ENCODE data around the gene LRATD1.

Gene LRATD1

DNA sequence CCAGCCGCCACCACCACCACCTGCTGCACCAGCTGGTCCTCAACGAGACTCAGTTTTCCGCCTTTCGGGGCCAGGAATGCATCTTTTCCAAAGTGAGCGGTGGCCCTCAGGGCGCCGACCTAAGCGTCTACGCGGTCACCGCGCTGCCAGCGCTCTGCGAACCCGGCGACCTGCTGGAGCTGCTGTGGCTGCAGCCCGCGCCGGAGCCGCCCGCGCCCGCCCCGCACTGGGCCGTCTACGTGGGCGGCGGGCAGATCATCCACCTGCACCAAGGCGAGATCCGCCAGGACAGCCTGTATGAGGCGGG lies 1.6 kb downstream of the LRATD1 start:
- H3K4me1 ChIP-seq (ENCODE audit: control insufficient read depth, low read depth, low read length) = peaks cover 5% of the 10 kb centered on the region
- H3K27ac ChIP-seq (ENCODE audit: low read length) = no peak overlapping the region
- no peaks in the 10 kb centered on the region for H3K36me3 ChIP-seq (ENCODE audit: control insufficient read depth, low read depth, low read length)
- H3K4me3 ChIP-seq (ENCODE audit: low read length) = peak overlapping the region; percentile 73
- H3K9ac ChIP-seq (ENCODE audit: low read length) = no peak overlapping the region
- H3K9me3 ChIP-seq (ENCODE audit: control insufficient read depth, low read depth, low read length) = no peaks in the 10 kb centered on the region
- peaks cover 74% of the 10 kb centered on the region for H3K27me3 ChIP-seq (ENCODE audit: control insufficient read depth, insufficient read depth, low read length)

- no peak overlapping the region for H3K27ac ChIP-seq (ENCODE audit: low read length)
- peak overlapping the region; percentile 73 for H3K4me3 ChIP-seq (ENCODE audit: low read length)
- no peaks in the 10 kb centered on the region for H3K9me3 ChIP-seq (ENCODE audit: control insufficient read depth, low read depth, low read length)
- H3K36me3 ChIP-seq (ENCODE audit: control insufficient read depth, low read depth, low read length) = no peaks in the 10 kb centered on the region
- peaks cover 5% of the 10 kb centered on the region for H3K4me1 ChIP-seq (ENCODE audit: control insufficient read depth, low read depth, low read length)
- H3K9ac ChIP-seq (ENCODE audit: low read length) = peak overlapping the region; percentile 8
- H3K27me3 ChIP-seq (ENCODE audit: control insufficient read depth, insufficient read depth, low read length) = peaks cover 72% of the 10 kb centered on the region
These were observed 2.2 kb downstream of the LRATD1 start for GRCh38 chr2:14634489-14635390.

DNA sequence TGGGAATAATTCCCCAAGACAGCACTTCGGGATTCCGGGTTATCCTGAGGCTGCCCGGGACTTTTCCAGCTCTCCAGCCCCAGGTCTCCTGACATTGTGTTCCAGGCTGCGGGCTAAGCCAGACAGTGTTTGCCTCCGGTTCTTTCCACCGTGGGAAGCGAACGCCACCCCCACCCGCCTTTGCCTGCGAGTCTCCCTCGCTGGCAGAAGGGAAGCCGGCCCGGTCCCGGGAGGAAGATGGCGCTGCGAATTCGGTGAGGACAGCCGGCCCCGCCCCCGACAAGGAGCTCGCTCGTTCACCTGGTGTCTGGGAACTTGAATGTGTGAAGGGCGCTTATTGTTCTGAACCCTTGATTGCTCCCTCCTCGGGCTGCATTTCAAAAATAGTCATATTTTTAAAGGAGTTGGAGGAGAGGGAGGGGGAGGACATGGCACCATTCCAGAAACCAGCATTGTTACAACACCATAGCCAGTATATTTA lies 2.9 kb downstream of the LRATD1 start:
- Histone ChIP-seq H3K4me1 (ENCODE audit: control insufficient read depth, low read depth, low read length) (peaks cover 5% of the 10 kb centered on the region), H3K27me3 (ENCODE audit: control insufficient read depth, insufficient read depth, low read length) (peaks cover 65% of the 10 kb centered on the region), H3K36me3 (ENCODE audit: control insufficient read depth, low read depth, low read length) (no peaks in the 10 kb centered on the region), H3K4me3 (ENCODE audit: low read length) (peak overlapping the region; percentile 73), H3K27ac (ENCODE audit: low read length) (no peak overlapping the region), H3K9me3 (ENCODE audit: control insufficient read depth, low read depth, low read length) (no peaks in the 10 kb centered on the region), H3K9ac (ENCODE audit: low read length) (peak overlapping the region; percentile 8)

GRCh38 chr2:14638488-14638887 lies 6.0 kb downstream of the LRATD1 start:
- peaks cover 36% of the 10 kb centered on the region for H3K27me3 ChIP-seq (ENCODE audit: control insufficient read depth, insufficient read depth, low read length)
- no peak overlapping the region for H3K27ac ChIP-seq (ENCODE audit: low read length)
- peaks cover 5% of the 10 kb centered on the region for H3K4me1 ChIP-seq (ENCODE audit: control insufficient read depth, low read depth, low read length)
- no peak overlapping the region for H3K9ac ChIP-seq (ENCODE audit: low read length)
- no peak overlapping the region for H3K4me3 ChIP-seq (ENCODE audit: low read length)
- H3K36me3 ChIP-seq (ENCODE audit: control insufficient read depth, low read depth, low read length) = no peaks in the 10 kb centered on the region
- H3K9me3 ChIP-seq (ENCODE audit: control insufficient read depth, low read depth, low read length) = no peaks in the 10 kb centered on the region

- no peaks in the 10 kb centered on the region for H3K36me3 ChIP-seq (ENCODE audit: control insufficient read depth, low read depth, low read length)
- no peak overlapping the region for H3K4me3 ChIP-seq (ENCODE audit: low read length)
- no peak overlapping the region for H3K27ac ChIP-seq (ENCODE audit: low read length)
- H3K27me3 ChIP-seq (ENCODE audit: control insufficient read depth, insufficient read depth, low read length) = peaks cover 10% of the 10 kb centered on the region
- no peaks in the 10 kb centered on the region for H3K4me1 ChIP-seq (ENCODE audit: control insufficient read depth, low read depth, low read length)
- no peaks in the 10 kb centered on the region for H3K9me3 ChIP-seq (ENCODE audit: control insufficient read depth, low read depth, low read length)
- no peak overlapping the region for H3K9ac ChIP-seq (ENCODE audit: low read length)
These were observed 8.6 kb downstream of the LRATD1 start for GRCh38 chr2:14641116-14641515.

- Histone ChIP-seq H3K27me3 (ENCODE audit: control insufficient read depth, insufficient read depth, low read length) (no peaks in the 10 kb centered on the region), H3K36me3 (ENCODE audit: control insufficient read depth, low read depth, low read length) (no peaks in the 10 kb centered on the region), H3K4me3 (ENCODE audit: low read length) (no peak overlapping the region), H3K4me1 (ENCODE audit: control insufficient read depth, low read depth, low read length) (no peaks in the 10 kb centered on the region), H3K27ac (ENCODE audit: low read length) (no peak overlapping the region), H3K9ac (ENCODE audit: low read length) (no peak overlapping the region), H3K9me3 (ENCODE audit: control insufficient read depth, low read depth, low read length) (no peaks in the 10 kb centered on the region)
These were observed 10.0 kb downstream of the LRATD1 start for GRCh38 chr2:14642499-14642898.

DNA sequence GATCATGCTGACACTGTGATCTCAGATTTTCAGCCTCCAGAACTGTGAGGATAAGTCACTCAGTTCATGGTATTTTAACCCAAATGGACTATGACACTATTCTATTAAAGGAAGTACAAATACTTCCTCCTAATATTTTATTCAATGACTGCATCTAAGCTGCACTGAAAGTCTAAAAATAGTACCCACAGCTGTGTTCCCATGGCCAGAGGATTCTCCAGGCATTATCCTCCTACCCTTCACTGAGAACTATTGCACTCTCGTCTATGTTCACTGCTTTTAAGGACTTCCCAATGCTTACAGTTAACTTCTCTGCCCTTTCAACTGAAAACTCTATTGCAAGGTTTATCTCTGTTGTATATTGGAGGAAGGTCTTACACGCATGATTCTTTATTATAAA lies 15.2 kb downstream of the LRATD1 start:
- H3K4me3 ChIP-seq (ENCODE audit: low read length) = no peak overlapping the region
- H3K27me3 ChIP-seq (ENCODE audit: control insufficient read depth, insufficient read depth, low read length) = no peaks in the 10 kb centered on the region
- no peak overlapping the region for H3K9ac ChIP-seq (ENCODE audit: low read length)
- no peaks in the 10 kb centered on the region for H3K9me3 ChIP-seq (ENCODE audit: control insufficient read depth, low read depth, low read length)
- H3K27ac ChIP-seq (ENCODE audit: low read length) = no peak overlapping the region
- no peaks in the 10 kb centered on the region for H3K4me1 ChIP-seq (ENCODE audit: control insufficient read depth, low read depth, low read length)
- no peaks in the 10 kb centered on the region for H3K36me3 ChIP-seq (ENCODE audit: control insufficient read depth, low read depth, low read length)

DNA sequence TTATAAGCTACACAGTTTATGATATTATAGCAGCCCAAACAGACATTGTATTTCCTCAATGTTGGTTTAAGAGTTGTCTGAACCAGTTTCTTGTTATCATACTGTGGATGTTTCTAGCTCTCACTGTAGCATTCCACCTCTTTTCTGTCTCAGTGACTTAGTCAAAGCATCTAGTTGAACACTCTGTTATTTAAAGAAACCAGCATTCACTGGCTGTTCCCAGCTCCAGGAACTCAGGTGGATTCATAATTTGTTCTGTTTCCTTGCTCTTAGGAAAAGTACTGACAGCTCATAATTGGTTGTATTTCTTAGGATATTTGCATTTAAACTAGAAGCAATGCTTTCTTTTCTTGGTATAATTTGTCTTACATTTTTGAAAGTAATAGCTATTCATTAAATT lies 17.5 kb downstream of the LRATD1 start:
- Histone ChIP-seq H3K27me3 (ENCODE audit: control insufficient read depth, insufficient read depth, low read length) (no peaks in the 10 kb centered on the region), H3K9me3 (ENCODE audit: control insufficient read depth, low read depth, low read length) (no peaks in the 10 kb centered on the region), H3K4me1 (ENCODE audit: control insufficient read depth, low read depth, low read length) (no peaks in the 10 kb centered on the region), H3K4me3 (ENCODE audit: low read length) (no peak overlapping the region), H3K27ac (ENCODE audit: low read length) (no peak overlapping the region), H3K9ac (ENCODE audit: low read length) (no peak overlapping the region), H3K36me3 (ENCODE audit: control insufficient read depth, low read depth, low read length) (no peaks in the 10 kb centered on the region)

- Histone ChIP-seq H3K9ac (ENCODE audit: low read length) (no peak overlapping the region), H3K36me3 (ENCODE audit: control insufficient read depth, low read depth, low read length) (no peaks in the 10 kb centered on the region), H3K27ac (ENCODE audit: low read length) (no peak overlapping the region), H3K9me3 (ENCODE audit: control insufficient read depth, low read depth, low read length) (no peaks in the 10 kb centered on the region), H3K4me3 (ENCODE audit: low read length) (no peak overlapping the region), H3K27me3 (ENCODE audit: control insufficient read depth, insufficient read depth, low read length) (no peaks in the 10 kb centered on the region), H3K4me1 (ENCODE audit: control insufficient read depth, low read depth, low read length) (no peaks in the 10 kb centered on the region)
These were observed 22.3 kb downstream of the LRATD1 start for GRCh38 chr2:14654835-14655282.

DNA sequence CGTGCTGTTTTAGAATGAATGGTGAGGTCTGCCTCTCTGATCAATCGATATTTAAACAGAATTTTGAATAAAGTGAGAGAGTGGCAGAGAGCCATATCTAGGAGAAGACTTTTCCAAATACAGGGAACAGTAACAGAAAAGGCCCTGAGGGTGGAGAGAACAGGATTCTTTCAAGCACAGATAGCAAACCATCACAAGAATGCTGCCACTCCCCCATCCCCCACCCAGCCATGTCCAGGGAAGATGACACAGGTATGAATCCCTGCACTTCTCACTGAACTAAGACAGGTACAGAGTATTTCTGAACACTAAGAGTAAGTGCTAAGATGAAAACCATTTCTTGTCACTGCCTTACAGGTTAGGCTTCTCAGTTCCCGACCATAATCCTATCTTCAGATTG lies 23.6 kb downstream of the LRATD1 start:
- Histone ChIP-seq H3K4me1 (ENCODE audit: control insufficient read depth, low read depth, low read length) (no peaks in the 10 kb centered on the region), H3K4me3 (ENCODE audit: low read length) (no peak overlapping the region), H3K9me3 (ENCODE audit: control insufficient read depth, low read depth, low read length) (no peaks in the 10 kb centered on the region), H3K9ac (ENCODE audit: low read length) (no peak overlapping the region), H3K27me3 (ENCODE audit: control insufficient read depth, insufficient read depth, low read length) (no peaks in the 10 kb centered on the region), H3K27ac (ENCODE audit: low read length) (no peak overlapping the region), H3K36me3 (ENCODE audit: control insufficient read depth, low read depth, low read length) (no peaks in the 10 kb centered on the region)

GRCh38 chr2:14661163-14661562 lies 28.6 kb downstream of the LRATD1 start:
- H3K4me1 ChIP-seq (ENCODE audit: control insufficient read depth, low read depth, low read length) = no peaks in the 10 kb centered on the region
- no peaks in the 10 kb centered on the region for H3K9me3 ChIP-seq (ENCODE audit: control insufficient read depth, low read depth, low read length)

GRCh38 chr2:14673351-14673875 lies 40.9 kb downstream of the LRATD1 start:
- Histone ChIP-seq H3K9ac (ENCODE audit: low read length) (no peak overlapping the region), H3K9me3 (ENCODE audit: control insufficient read depth, low read depth, low read length) (no peaks in the 10 kb centered on the region), H3K4me3 (ENCODE audit: low read length) (no peak overlapping the region), H3K36me3 (ENCODE audit: control insufficient read depth, low read depth, low read length) (no peaks in the 10 kb centered on the region), H3K4me1 (ENCODE audit: control insufficient read depth, low read depth, low read length) (no peaks in the 10 kb centered on the region), H3K27me3 (ENCODE audit: control insufficient read depth, insufficient read depth, low read length) (no peaks in the 10 kb centered on the region), H3K27ac (ENCODE audit: low read length) (no peak overlapping the region)

More at GRCh38 chr2:14661163-14661562, 28.6 kb downstream of the LRATD1 start:
- Histone ChIP-seq H3K27me3 (ENCODE audit: control insufficient read depth, insufficient read depth, low read length) (no peaks in the 10 kb centered on the region), H3K27ac (ENCODE audit: low read length) (no peak overlapping the region), H3K4me3 (ENCODE audit: low read length) (no peak overlapping the region), H3K36me3 (ENCODE audit: control insufficient read depth, low read depth, low read length) (no peaks in the 10 kb centered on the region), H3K9ac (ENCODE audit: low read length) (no peak overlapping the region)
